GM23338 (cell line): ENCODE data around the gene TFEB.

Experiments used
- CTCF ChIP-seq, 2 experiments: fragments of 200-600 bp in 1 of 2; sonication (generic) in 1 of 2; conservative IDR thresholded peaks; 2 replicates each; pipeline versions ENCODE4 v1.5.1 to v1.6.1; 2016 to 2017; ENCODE audit warnings: antibody characterized with exemption in 2 of 2, low read depth in 2 of 2, mild to moderate bottlenecking in 2 of 2, moderate library complexity in 1 of 2
- ETS1 ChIP-seq: IDR thresholded peaks from 2 replicates; pipeline ENCODE4 v1.6.1; 2016; ENCODE audit warnings: antibody characterized with exemption
- EZH2 ChIP-seq: fragments of 200-600 bp; sonication (generic); IDR thresholded peaks from one replicate; pipeline ENCODE4 v1.8.0; 2017; ENCODE audit warnings: antibody characterized with exemption, mild to moderate bottlenecking, low read depth; ENCODE audit not compliant: unreplicated experiment
- EZH2phosphoT487 ChIP-seq: fragments of 200-600 bp; sonication (generic); IDR thresholded peaks from one replicate; pipeline ENCODE4 v1.8.1; 2018; ENCODE audit warnings: antibody characterized with exemption; ENCODE audit not compliant: unreplicated experiment
- JUNB ChIP-seq: IDR thresholded peaks from one replicate; pipeline ENCODE4 v1.6.1; 2016; ENCODE audit warnings: antibody characterized with exemption; ENCODE audit not compliant: unreplicated experiment
- NANOG ChIP-seq: IDR thresholded peaks from 2 replicates; pipeline ENCODE4 v1.6.1; 2016; ENCODE audit warnings: antibody characterized with exemption, borderline replicate concordance
- POLR2AphosphoS5 ChIP-seq: IDR thresholded peaks from 2 replicates; pipeline ENCODE4 v1.6.1; 2016; ENCODE audit warnings: antibody characterized with exemption, low read depth
- REST ChIP-seq: IDR thresholded peaks from one replicate; pipeline ENCODE4 v1.6.1; 2018; ENCODE audit warnings: antibody characterized with exemption; ENCODE audit not compliant: unreplicated experiment
- STAT1 ChIP-seq: IDR thresholded peaks from one replicate; pipeline ENCODE4 v1.6.1; 2016; ENCODE audit warnings: antibody characterized with exemption; ENCODE audit not compliant: unreplicated experiment
- ZNF114 ChIP-seq: fragments of 250-450 bp; sonication (Bioruptor Pico); IDR thresholded peaks from 2 replicates; pipeline ENCODE4 v1.5.0; 2020; ENCODE audit warnings: mild to moderate bottlenecking, moderate library complexity
- ZNF462 ChIP-seq: fragments of 250-450 bp; sonication (Bioruptor Pico); IDR thresholded peaks from 2 replicates; pipeline ENCODE4 v1.5.0; 2020; ENCODE audit warnings: mild to moderate bottlenecking, moderate library complexity

GRCh38 chr6:41649596-41649995 is 85.8 kb downstream of the TFEB start:
- TF ChIP-seq EZH2 (no peak), CTCF (conservative IDR thresholded peaks at IDR 0.05; ENCODE audit: low read depth in 2 of 2) (no peak), ZNF114 (CRISPR knock-in tag) (no peak), EZH2phosphoT487 (no peak), REST (no peak), POLR2AphosphoS5 (no peak), NANOG (no peak), ETS1 (no peak), JUNB (no peak), STAT1 (no peak), ZNF462 (CRISPR knock-in tag) (no peak)
